Stimulated activated CD4-positive, alpha-beta T cell treated with anti-CD3 and anti-CD28 coated beads, Interleukin-1b, Interleukin-23, amount 100 ng/mL, for 1 hour (primary cell): Measurements from ENCODE around the gene DPYSL3.

Experiments
- DNase-seq, 2 donors: peaks; one replicate each; pipeline ENCODE4 v3.0.0-alpha.2; 2020; ENCODE audit warnings: low read depth in 2 of 2

DPYSL3 gene

DNA sequence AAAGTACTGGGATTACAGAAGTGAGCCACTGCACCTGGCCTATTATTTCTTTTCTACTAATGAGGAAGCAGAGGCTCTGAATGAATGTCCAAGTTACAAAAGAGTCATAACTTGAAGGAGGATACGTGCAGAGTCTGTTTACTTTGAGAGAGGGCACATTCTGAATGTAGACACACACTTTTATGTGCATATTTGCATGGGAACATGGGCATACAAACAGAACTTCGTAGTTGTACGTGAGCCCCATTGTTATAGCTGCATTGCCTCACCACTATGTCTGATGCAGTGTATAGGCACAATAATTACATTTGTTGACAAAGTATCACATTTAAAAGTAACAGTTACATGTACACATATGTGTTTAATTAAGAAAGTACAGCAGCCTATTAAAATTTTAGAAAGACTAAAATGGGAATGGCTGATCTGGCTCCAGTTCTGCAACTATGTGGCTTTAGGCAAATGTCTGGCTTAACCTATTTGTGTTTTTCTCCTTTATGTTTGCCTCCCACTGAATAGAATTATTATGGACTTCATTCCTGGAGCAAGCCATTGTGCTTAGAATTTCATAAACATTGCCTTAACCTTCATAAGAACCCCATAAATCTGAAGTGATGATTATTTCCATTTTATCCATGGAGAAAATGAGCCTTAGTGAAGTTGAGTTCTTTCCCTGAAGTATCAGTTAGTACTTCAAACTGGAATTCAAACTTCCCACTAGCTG is 3.0 kb upstream of the DPYSL3 start:
- no peak for DNase-seq

DNA sequence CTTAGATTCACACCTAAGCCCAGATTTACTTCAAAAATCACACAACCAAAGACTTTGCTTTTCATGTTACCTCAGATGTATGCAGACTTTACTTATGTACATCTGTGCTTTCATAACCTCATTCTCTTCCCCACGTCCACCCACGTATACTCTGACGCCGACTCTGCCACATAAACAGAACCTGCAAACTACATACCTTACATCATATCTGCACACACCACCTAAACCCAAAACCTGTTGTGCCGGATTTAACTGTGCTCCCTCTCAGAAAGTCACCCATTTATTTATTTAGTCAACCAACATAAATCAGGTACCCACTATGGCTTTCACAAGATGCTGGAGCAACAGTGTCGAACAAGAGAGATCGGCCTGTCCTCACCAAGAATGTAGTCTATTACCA is 1.0 kb upstream of the DPYSL3 start:
- DNase-seq = no peak

DNA sequence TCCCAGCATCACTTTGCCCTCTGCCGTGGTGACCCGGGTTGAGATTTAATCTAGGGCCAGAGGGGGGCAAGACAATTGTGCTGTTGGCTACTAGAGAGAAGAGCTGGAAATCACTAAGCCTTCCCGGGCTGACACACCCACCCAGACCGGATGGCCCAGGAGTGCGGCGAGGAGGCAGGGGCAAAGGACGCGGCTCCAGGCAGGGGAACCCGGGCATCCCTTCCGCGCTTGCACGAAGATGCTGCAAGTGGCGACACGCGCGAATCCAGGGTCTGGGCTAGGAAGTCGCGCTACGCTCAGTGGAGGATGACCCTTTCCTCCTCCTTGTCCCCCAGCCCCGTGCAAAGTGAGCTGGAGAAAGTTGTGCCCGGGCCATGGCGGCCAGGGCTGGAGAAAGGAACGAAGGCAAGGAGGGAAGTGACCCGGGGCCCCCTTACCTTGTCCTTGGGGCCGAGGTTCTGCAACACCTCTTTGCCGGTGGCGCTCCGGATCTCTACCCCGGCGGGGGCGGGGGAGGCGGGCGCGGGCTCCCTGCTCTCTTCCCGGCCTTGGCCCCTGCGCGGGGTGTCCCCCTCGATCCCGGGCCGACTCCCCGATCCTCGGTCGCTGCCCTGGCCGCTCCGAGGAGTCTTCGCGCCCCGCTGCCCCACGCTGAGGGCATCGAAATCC is 693 bp downstream of the DPYSL3 start:
- DNase-seq = no peak

DNA sequence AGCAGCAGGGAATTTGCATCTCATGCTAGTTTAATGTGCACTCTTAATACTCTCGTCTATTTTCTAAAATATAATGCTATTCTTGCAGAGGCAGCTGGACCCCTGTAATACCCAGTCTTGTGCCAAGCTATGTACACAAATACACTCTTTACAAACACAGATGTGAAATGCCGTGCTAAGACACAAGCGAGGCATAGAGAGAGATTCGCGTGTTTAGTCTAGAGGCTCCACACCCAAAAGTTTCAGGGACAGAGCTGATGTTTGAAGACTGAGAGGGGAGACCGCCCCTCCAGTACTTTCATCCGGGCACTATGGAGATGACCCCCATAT is 1.2 kb downstream of the DPYSL3 start:
- DNase-seq = no peak

DNA sequence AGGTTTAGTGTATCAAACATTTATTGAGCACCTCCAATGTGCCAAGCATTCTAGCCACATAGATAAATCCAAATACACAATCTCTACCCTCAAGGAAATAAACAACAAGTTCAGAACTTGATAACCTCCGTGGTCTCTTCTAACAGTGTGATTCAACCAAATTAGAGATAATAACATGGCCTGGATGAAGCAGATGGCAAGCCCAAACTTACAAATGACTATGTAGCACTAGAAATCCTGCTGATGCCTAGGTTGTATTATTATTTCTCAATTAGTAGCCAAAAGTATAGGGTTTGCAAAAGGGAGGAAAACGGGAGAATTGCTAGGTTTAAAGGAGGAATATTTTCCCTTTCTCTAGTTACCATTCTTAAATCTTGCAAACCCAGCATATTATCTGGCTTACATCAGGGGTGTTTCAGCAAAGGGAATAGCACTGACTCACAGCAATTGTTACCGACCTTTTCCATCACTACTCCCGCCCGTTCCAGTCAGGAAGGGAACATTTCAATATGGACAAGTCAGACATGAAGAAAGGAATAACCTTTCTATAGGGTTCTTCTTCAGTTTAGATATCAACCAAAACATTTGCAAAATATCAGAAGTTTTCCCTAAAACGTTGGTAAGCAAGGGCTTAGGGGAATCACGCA is 2.3 kb downstream of the DPYSL3 start:
- no peak for DNase-seq

DNA sequence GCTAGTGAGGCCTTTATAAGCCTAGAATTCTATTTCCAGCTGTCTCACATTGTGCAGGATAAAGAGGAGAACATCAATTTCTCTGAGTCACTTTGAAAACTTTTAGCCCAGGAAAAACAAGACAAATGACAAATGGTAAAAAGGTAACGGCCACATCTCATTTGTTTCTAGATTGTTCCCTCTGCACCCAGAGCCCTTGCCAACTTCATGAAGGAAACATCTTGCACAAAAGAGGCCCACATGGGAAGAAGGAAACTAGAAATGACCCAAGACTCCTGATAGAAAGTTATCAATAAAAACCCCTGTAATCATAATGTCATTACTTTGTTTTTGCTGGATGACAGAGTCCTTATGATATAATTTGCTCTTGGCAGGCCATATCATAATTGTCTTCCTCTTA is 5.3 kb downstream of the DPYSL3 start:
- DNase-seq = no peak

DNA sequence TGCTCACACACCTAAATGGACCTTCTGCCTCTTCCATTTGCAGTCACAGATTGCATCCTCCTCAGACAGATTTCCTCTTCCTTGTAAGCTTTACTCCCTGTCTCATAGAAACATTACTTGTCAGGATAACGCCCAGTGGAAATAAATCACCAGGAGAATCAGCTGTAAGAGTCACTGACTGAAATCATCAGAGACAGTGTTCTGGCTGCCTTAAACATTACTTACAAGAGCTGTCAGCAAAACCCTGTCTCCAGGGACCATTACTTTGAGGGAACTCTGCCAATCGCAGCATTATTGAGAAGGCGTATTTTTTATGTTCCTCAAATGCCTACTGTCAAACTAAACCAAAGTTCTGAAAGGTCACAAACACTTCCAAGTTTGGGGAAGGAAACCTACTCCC is 5.9 kb downstream of the DPYSL3 start:
- no peak for DNase-seq

DNA sequence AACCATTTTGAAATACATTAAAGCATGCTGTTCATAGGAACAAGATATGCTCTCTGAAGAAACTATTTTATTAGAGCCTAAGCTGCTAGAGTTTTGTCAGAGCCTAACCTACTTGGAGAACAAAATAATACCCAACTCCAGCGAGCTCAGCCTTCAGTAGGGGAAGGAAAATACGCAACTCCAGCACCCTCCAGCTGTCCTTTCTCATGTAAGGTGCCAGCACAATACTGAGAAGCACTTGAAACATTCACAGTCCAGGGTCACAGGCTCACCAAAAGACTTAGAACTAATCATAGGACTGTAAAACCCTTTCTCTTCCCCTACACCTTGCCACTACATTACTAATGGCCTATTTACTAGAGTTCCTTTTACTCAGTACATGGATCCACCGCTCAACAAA is 18.9 kb downstream of the DPYSL3 start:
- DNase-seq = no peak

DNA sequence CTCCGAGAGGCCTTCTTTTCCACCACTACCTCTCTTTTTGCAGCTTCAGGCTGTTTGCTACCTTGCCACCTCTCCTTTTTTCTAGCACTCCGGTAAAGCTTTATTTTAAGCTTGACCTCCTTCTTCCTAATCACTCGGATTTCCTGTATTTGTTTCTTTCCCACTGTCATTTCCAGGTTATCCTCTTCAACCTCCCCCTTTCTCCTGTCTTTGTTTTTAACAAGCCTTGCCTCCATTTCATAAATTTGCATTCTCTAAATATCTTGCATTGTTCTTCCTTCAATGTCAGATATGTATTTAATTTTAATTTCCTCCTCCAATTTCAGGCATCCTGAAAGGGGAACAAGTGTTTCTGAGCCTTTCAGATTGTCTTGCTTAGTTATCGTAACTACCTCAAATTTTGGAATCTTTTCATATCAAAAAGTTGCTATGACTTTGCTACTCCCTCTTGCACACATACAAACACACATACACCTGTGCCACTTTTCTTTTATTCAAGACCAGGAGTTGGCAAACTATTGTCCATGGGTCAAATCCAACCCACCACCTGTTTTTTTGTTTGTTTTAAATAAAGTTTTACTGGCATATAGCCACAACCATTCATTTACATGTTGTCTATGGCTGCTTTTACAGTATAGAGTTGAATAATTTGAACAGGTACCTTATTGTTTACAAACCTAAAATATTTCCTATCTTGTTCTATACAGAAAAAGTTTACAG is 22.7 kb downstream of the DPYSL3 start:
- no peak for DNase-seq

DNA sequence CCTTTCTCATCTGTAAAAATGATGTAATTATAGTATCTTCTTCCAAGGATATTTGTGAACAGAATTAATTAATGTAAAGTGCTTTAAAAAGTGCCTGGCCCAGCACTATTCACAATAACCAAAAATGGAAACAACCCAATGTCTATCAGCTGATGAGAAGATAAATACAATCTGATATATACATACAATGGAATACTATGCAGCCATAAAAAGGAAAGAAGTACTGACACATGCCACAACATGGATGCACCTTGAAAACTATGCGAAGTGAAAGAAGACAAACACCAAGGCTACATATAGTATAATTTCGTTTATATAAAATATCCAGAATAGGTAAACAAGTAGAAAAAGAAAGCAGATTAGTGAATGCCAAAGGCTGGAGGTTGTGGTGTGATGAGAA is 24.1 kb downstream of the DPYSL3 start:
- DNase-seq = no peak

DNA sequence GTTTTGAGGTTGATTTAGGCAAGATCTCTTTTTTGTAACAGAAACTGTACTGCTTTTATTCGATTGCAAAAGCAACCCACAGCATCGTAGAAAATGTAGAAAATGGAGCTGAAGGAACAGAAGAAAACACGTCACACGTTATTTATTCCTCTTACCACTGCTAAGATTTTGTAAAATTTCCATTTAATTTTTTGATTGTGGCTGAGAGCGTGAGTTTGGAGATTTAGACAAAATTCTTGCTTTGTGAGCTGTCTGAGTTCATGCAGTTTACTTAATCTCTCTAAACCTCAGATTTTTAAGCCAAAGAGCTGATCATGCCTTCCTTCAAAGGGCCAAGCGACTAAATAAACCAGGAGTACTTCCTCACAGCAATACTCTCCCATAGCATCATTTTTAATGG is 24.8 kb downstream of the DPYSL3 start:
- no peak for DNase-seq

DNA sequence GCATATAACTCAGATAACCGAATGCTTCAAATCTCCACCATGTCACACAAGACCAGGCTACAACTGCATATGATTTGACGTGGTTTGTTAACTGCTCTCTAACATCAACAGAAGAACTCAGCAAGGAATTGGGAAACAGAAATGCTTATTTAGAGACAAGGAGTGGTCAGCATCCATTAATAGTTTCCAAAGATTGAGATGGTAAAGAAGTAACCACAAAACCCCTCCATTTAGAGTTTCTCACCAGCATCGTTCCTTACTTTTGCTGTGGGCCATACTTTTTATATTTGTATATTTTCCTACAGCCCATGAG is 25.2 kb downstream of the DPYSL3 start:
- no peak for DNase-seq

DNA sequence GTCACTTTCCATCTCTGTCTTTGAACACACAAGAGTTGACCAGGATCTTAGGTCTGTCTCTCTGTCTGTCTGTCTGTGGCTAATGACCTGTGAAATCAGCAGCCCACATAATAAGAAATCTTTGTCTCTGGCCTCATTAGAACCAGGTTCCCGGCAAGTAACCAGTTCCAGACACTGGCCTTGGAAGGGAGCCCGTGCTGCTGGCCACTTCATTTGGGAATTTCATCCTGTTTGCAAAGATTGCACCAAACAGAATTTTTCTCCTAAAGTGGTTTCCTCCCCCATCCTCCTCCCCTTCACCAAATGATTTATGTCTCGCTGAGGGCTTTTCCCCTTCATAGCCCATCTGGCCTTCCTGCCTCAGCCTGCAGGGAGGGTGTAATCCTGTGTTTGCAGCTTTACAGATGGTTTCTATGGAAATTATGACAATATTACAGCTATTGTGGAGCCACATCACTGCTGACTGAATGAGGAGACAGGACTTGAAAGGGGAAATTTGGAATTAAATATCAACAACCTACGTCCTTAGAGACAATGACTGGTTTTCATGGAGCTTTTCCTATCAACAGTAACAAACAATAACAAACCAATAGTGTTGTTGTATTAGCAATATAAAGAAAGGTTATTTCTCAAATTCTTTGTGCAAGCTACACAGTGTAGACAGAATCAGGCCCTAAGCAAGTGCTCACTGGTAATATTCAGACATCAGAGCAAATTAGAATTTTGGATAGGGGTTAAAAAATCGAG is 25.7 kb downstream of the DPYSL3 start:
- no peak for DNase-seq

DNA sequence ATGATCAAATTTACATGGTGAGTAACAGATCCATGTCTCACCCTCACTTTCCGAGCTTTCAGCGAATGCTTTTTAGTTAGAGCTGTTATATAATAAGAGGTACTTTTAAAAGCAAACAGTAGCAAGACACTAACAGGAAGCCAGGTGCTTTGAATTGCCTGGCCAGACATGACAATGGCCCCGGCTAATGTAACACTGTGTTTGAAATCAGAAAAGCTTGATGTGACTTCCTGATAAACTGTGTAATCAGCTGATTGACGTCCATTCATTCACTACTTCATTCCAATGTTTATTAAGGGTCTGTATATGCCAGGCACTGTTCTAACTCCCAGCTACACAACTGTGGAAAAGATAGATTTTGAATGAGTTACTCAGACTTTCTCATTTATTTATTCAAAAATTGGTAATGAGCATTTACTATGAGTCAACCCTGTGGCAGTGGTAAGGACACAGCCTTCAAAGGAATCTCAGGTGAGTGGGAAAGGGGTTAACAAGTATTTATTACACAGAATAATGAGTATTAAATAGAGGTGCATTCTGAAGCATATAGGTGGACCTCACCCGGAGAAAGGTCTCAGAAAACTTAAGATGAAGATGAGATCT is 26.6 kb downstream of the DPYSL3 start:
- DNase-seq = no peak

DNA sequence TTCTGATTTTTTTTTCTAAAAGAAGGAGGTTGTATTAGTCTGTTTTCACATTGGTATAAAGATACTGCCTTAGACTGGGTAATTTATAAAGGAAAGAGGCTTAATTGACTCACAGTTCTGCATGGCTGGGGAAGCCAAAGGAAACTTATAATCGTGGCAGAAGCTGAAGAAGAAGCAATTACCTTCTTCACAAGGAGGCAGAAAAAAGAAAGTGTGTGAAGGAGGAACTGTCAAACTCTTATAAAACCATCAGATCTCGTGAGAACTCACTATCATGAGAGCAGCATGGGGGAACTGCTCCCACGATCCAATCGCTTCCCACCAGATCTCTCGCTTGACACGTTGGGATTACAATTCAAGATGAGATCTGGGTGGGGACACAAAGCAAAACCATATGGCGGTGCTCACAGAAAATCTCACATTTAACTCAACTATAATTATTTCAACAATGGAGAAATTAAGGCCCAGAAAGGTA is 27.1 kb downstream of the DPYSL3 start:
- DNase-seq = no peak

DNA sequence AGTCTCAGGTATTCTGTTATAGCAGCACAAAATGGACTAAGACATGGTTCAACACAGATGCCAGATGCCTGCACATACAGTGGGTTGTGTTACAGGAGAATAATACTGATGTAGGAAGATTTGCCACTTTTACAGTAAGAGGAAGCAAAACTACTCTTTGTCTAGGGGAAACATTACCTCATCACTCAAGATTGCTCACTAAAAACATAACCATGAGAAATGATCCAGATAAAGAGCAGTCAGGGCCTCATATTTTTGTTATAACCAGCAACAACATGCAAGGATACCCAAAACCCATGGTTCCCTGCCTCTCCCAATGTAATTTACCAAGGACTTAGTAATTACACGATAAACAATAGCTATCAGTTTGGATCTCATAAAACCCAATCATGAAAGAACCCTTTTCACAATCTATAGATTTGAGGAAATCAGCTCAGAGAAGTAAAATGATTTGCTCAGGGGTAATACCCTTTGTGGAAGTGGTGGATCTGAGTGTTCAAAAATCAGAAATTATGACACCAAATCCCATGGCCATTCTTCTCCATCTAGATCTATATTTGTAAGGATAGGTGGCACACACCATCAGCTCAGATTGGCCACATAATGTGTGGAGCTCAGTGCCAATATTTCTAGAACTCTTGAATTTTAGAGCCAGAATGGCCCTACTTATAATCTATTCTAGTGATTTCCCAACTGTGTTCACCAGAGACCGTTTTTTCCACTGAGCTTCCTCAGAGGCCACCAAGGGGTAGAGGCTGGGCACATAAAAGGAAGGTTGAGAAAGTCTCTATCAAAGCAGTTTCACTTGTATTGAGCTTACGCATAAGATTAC is 27.8 kb downstream of the DPYSL3 start:
- no peak for DNase-seq

DNA sequence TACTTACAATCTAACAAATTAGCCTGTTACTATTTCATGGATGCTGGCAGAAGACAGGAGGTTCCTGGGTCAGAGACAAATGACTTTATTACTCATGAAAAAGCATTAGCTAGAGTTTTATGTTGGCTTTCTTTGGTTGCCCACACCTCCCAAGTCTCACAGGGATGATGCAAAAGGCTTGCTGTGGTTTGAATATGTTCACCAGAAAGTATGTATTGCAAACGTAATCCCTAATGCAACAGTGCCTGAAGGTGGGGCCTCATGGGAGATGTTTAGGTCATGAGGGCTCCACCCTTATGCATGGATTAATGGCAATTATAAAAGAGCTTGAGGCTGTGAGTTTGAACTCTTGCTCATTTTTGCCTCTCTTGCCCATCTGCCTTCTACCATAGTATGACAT is 28.5 kb downstream of the DPYSL3 start:
- no peak for DNase-seq

DNA sequence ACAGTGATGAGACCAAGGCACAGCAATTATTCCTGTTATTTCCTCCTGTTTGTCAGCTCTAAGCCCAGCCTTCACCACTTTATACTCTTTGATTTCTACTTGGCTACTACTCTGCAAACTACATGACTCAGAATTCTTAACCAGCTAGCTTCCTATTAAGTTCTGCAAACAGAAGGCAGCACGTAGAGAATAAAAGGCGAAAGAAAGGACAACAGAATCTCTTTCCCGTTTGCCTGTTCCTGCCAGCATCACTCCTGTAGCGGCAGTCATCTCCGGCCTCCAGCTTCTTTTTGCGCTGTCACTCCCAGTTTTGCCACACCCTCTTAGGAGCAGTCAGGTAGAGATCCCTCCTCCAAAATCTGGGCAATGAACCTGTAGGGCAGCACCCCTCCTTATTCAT is 29.9 kb downstream of the DPYSL3 start:
- DNase-seq = no peak

DNA sequence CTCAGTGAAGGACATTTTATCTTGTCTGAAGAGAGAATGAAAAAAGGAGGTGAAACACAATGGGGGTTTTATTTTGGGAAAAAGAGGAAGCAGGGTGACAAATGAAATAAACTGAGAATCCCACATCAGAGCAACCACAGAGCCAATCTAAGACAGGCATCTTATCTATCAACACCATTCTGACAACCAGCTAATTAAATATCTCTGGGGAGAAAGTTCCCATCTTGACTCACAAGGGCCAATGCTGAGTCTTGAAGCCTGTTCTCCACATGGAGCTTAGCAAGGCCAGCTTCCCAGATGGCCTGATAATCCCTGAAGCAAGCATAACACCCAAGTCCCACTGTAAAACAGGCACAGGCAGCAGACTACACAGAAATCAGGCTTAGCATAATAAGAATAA is 30.4 kb downstream of the DPYSL3 start:
- DNase-seq = no peak

DNA sequence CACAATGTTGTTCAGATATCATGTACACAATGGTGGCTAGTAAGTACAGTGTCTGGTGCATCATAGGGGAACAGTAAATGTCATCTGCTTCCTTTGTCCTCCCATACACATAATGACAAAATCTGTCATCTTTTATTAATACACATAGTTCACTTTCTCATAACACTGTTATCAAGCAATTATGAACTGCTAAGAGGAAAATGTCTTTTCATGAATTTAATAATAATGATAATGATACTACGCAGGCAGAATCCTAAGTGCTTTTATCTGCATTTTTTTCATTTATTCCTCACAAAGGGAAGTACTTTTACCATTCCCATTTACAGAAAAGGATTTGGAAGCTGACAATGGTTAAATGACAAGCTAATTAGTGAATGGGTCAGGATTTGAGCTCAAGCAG is 35.7 kb downstream of the DPYSL3 start:
- no peak for DNase-seq
